Naive B cell (primary cell): Measurements from ENCODE around the gene SPATA13. TPM values are rescaled to one million over a fixed set of nuclear protein-coding genes. Genes with fewer than 3 reads are reported as not detected.
"Not testable (repeated sequence)": the region's sequence is repeated elsewhere in the genome, so short reads cannot be mapped to it uniquely, and the experiment has no call there.

Experiments used
- ATAC-seq, 2 donors: fragments of 150-1000 bp; cut with Tn5 transposase; 2 replicates each; pipeline ENCODE4 v1.10.0; 2021; ENCODE audit warnings: low read depth in 2 of 2, mild to moderate bottlenecking in 2 of 2, moderate library complexity in 2 of 2
- DNase-seq: peaks from one replicate; pipeline ENCODE4 v3.0.0; 2022
- H3K27ac Mint-ChIP-seq, 6 donors: one replicate each; pipeline ENCODE4 v1.8.0; 2020 to 2022; ENCODE audit warnings: mild to moderate bottlenecking in 6 of 6, mixed read lengths in 6 of 6, moderate library complexity in 5 of 6, inconsistent platforms in 2 of 6
- H3K27me3 Mint-ChIP-seq, 3 donors: one replicate each; pipeline ENCODE4 v1.8.0; 2021 to 2022; ENCODE audit warnings: mixed read lengths in 3 of 3, mild to moderate bottlenecking in 1 of 3
- H3K36me3 Mint-ChIP-seq, 2 donors: one replicate each; pipeline ENCODE4 v1.8.0; 2020 to 2022; ENCODE audit warnings: mixed read lengths in 2 of 2, inconsistent platforms in 1 of 2, mild to moderate bottlenecking in 1 of 2
- H3K4me1 Mint-ChIP-seq, 3 donors: one replicate each; pipeline ENCODE4 v1.8.0; 2020 to 2022; ENCODE audit warnings: mixed read lengths in 3 of 3, inconsistent platforms in 1 of 3, mild to moderate bottlenecking in 1 of 3, moderate library complexity in 1 of 3
- H3K4me3 Mint-ChIP-seq, 8 donors: one replicate each; pipeline ENCODE4 v1.8.0; 2020 to 2022; ENCODE audit warnings: mild to moderate bottlenecking in 8 of 8, mixed read lengths in 8 of 8, moderate library complexity in 8 of 8, inconsistent platforms in 2 of 8
- H3K9me3 Mint-ChIP-seq, 7 donors: one replicate each; pipeline ENCODE4 v1.8.0; 2020 to 2022; ENCODE audit warnings: mixed read lengths in 7 of 7, mild to moderate bottlenecking in 5 of 7, inconsistent platforms in 2 of 7, moderate library complexity in 1 of 7
- polyA plus RNA-seq, 6 donors: library from polyadenylated mRNA; unstranded; fragments of 300-500 nt; fragmentation: Illumina TruSeq; gene quantifications; one replicate each; pipeline ENCODE4 v1.2.3, GENCODE V29; 2021; ENCODE audit warnings: low read depth in 6 of 6

SPATA13 gene
- 1 to 10 TPM in 5 of 6 donors, not detected in 1; 2.2 to 8.3 (median 5.3) TPM for polyA plus RNA-seq

DNA sequence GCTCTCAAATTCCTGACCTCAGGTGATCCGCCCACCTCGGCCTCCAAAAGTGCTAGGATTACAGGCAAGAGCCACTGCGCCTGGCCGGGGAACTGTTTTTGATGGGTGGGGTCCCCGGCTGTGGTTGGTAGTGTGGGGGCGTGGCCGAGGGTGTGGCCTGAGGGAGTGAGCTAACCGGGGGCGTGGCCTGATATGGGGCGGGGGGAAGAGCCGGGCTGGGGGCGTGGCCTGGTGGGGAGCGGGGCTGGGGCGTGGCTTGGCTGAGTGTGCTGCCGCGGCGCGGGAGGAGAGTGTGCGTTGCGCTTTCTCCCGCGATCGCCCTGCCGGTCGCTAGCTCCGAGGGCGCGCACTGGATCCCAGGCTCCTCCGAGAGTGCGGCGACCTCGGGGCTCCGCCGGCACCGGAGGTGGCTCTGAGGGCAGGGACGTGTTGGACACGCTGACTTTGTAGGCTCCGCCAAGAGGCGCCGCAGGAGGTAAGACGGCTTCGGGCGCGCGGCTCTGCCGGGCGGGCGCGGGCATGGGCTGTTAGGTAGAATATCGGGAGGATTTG, at the start of gene SPATA13:
Gene SPATA13 (plus strand): TSS at position 263 of the 552 bp plus-strand sequence. CDS start 62,210 bp downstream, outside the sequence.
- peak within 1 kb of the TSS in 4 of 6 donors; percentile 65 to 78 (median 69) for H3K27ac Mint-ChIP-seq
- no peaks in the 10 kb centered on the region for H3K36me3 Mint-ChIP-seq
- ATAC-seq (peak; percentile 91), DNase-seq (peak; percentile 86)
- H3K27me3 Mint-ChIP-seq = peaks cover 21 to 37% (median 23%) of the 10 kb centered on the region in 3 donors
- no peaks in the 10 kb centered on the region for H3K9me3 Mint-ChIP-seq
- H3K4me1 Mint-ChIP-seq = peaks cover 10 to 23% (median 20%) of the 10 kb centered on the region in 3 donors
- peak within 1 kb of the TSS; percentile 70 to 92 (median 84) for H3K4me3 Mint-ChIP-seq

DNA sequence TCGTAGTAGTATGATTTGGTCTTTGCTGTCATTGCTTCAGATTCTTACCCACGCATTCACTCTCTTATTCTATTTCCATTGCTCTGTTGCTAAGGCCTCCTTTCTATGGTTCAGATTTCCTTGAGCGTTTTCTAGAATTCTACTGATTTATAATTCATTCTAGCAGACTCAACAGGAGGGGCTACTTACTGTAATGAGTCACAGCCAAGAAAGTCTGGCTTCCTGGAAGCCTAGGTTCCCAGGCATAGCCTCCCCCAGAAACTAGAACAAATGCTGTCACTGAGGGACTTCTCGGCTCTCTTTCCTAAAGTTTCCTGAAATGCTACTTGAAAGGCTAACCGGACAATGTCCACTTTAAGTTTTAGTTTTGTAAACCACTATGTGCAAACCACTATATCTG, 47.7 kb upstream of the SPATA13 start:
- DNase-seq (no peak), ATAC-seq (no peak)
- H3K4me3 Mint-ChIP-seq = no peak overlapping the region
- H3K27ac Mint-ChIP-seq = no peak overlapping the region
- H3K27me3 Mint-ChIP-seq = peaks cover 22 to 34% (median 28%) of the 10 kb centered on the region in 3 donors
- peaks cover 0 to 3% (median 0%) of the 10 kb centered on the region in 7 donors for H3K9me3 Mint-ChIP-seq
- no peaks in the 10 kb centered on the region for H3K4me1 Mint-ChIP-seq
- no peaks in the 10 kb centered on the region for H3K36me3 Mint-ChIP-seq

DNA sequence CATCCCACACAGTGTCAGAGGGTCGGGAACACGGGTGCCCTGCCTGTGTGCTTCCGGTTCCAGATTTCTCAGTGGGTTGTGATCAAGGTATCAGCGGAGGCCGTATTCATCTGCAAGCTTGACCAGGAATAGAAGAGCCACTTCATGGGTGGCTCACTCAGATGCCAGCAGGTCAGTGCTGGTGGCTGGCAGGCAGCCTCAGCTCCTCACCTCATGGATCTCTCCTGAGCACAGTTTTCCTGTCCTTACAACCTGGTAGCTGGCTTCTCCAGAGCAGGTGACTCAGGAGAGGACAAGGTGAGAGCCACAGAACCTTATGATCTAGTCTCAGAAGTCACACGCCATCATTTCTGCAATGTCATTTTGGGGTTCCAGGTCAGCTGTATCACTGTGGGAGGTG, 44.8 kb upstream of the SPATA13 start:
- no peaks in the 10 kb centered on the region for H3K4me1 Mint-ChIP-seq
- no peak for DNase-seq
- H3K27me3 Mint-ChIP-seq = peaks cover 23 to 41% (median 32%) of the 10 kb centered on the region in 3 donors

DNA sequence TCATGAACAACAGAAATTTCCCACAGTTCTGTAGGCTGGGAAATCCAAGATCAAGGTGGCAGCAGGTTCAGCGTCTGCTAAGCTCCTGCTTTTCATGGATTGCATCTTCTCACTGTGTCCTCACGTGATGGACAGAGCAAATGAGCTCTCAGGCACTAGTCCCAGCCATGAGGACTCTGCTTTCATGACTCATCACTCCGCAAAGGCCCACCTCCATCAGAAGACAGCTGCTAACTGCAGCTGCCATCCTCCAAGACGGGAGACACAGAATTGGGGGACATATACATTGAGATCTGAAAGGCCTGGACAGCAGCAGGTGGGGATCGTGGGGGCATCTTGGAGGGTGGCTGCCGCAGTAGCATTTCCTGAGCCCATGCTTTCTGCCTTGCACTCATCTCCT, 44.4 kb upstream of the SPATA13 start:
- Mint-ChIP-seq H3K4me1 (no peaks in the 10 kb centered on the region), H3K9me3 (peaks cover 0 to 3% (median 0%) of the 10 kb centered on the region in 7 donors), H3K27ac (no peak overlapping the region), H3K27me3 (peaks cover 28 to 42% (median 35%) of the 10 kb centered on the region in 3 donors), H3K4me3 (no peak overlapping the region), H3K36me3 (no peaks in the 10 kb centered on the region)
- ATAC-seq = no peak
- no peak for DNase-seq

More for the DNA sequence above, 44.8 kb upstream of the SPATA13 start:
- peaks cover 0 to 3% (median 0%) of the 10 kb centered on the region in 7 donors for H3K9me3 Mint-ChIP-seq
- no peak for ATAC-seq
- no peaks in the 10 kb centered on the region for H3K36me3 Mint-ChIP-seq
- H3K4me3 Mint-ChIP-seq = no peak overlapping the region
- H3K27ac Mint-ChIP-seq = no peak overlapping the region

DNA sequence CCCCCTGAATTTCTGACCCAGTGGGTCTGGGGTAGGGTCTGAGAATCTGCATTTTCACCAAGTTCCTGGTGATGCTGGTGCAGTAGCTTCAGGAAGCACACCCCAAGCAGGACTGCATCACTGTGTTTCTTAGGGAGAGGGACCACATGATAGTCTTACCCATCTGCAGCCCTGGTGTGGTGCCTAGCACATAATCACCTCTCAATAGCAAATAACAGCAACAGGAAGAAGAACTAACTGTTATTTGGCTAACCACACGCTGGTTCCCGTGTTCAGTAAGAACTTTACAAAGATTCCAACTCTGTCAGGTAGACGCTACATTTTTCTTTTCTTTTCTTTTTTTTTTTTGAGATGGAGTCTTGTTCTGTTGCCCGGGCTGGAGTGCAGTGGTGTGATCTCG, 41.9 kb upstream of the SPATA13 start:
- H3K9me3 Mint-ChIP-seq = no peaks in the 10 kb centered on the region
- H3K36me3 Mint-ChIP-seq = no peaks in the 10 kb centered on the region
- H3K27me3 Mint-ChIP-seq = peaks cover 28 to 40% (median 29%) of the 10 kb centered on the region in 3 donors
- no peak for ATAC-seq
- H3K27ac Mint-ChIP-seq = no peak overlapping the region
- H3K4me3 Mint-ChIP-seq = peak overlapping the region in 1 of 8 donors; percentile 25
- no peaks in the 10 kb centered on the region for H3K4me1 Mint-ChIP-seq
- DNase-seq = no peak

DNA sequence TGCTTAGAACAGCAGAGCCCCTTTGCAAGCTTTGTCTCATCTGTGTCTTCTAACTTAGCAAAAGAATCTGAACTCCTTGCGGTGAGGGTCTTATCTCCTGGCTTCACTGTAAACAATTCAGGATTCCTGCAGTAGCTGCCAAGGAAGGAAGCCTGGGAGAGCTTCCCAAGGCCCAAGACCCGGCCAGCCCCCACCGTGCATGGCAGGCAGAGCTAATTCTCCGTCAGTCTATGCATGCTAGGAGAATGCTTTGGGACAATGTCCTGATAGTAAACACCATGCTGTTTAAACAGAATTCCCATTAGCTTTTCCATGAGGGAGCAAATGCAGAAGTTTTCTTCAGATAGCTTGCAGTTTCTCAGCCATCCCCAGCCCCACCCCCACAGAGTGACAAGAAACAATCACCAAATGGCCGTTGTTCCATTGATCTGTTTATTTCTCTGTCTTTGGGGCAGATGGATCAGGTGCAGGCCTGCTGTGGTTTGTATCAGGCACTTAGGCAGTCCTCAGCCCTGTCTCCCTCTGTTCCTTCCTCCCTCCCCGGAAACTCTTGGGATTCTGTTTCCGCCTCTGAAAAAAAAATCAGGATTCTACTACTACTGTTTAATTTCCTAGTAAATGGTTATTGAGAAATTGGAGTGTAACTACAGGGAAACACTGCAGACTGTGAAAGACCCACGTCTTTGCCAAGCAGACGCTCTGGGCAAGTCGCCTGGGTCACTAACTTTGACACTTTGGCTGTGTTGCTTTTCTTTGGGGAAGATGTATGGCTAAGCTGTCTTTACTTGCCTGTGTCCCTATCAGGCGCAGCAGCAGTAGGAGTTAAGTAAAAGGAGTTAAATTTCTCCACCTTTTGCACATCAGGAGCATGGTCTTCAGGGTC, 40.7 kb upstream of the SPATA13 start:
- Mint-ChIP-seq H3K27me3 (peaks cover 28 to 40% (median 32%) of the 10 kb centered on the region in 3 donors), H3K36me3 (no peaks in the 10 kb centered on the region), H3K4me1 (peaks cover 3 to 10% (median 9%) of the 10 kb centered on the region in 3 donors), H3K4me3 (no peak overlapping the region), H3K27ac (no peak overlapping the region), H3K9me3 (no peaks in the 10 kb centered on the region)
- ATAC-seq (no peak), DNase-seq (no peak)

DNA sequence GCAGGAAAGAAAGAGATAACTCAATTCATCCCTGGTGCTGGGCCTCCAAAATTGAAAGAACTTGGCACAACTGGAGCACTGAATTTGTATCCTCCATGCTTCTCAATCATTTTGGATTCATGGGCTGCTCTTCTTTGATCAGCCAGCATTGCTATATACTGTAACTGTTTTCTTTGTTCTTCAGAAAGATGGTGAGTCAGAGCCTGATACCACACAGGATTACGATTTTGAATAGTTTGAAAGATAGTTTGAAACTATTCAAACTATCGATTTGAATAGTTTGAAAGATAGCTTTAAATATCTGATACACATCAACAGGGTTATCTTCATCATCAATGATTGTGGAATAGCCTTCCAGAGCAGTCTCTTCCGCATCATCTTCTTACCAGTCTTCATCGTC, 38.5 kb upstream of the SPATA13 start:
- not testable (repeated sequence) for ATAC-seq, H3K27ac Mint-ChIP-seq, H3K9me3 Mint-ChIP-seq, H3K36me3 Mint-ChIP-seq, H3K4me3 Mint-ChIP-seq, DNase-seq
- Mint-ChIP-seq H3K27me3 (peaks cover 45 to 51% (median 49%) of the 10 kb centered on the region in 3 donors), H3K4me1 (peaks cover 12 to 20% (median 20%) of the 10 kb centered on the region in 3 donors)

DNA sequence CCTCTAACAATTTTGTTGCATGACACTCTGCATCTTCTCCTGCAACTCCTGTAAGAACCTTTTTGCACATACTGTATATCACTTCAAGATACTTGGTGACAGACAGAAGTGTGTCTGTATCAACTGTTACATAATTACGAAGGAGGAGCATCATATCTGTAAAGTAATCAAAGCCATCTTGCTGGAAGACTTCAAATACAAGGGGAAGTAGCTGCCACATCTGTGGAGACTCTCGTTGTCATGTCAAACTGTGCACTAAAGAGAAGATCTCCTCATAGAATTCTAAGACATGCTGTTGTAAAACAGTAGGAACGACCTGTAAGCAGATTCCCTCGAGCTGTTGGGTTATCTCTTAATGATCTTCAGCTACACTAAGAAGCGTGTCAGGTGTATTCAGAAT, 38.0 kb upstream of the SPATA13 start:
- DNase-seq = no peak
- Mint-ChIP-seq H3K27ac (no peak overlapping the region), H3K4me3 (no peak overlapping the region), H3K27me3 (peaks cover 46 to 52% (median 52%) of the 10 kb centered on the region in 3 donors), H3K36me3 (no peaks in the 10 kb centered on the region), H3K9me3 (no peaks in the 10 kb centered on the region), H3K4me1 (peaks cover 12 to 20% (median 20%) of the 10 kb centered on the region in 3 donors)
- ATAC-seq = no peak

DNA sequence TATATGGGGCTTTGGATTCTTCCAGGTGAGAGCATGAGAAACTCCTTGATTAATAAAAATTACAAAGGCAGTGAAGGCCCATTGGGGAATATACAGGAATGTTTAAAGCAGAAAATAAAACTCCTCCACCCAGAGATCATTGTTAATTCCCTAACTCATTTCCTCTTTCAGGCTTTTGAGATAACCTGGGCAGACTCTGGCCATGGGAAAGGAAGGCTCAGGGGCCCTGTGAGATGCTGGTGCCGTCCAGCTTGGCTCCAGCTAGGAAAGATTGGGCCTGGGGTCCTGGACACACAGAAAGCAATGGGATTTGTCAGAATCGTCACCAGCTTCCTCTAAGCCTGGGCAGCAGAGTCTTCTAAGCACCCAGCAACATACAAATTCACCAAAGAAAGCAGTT, 36.8 kb upstream of the SPATA13 start:
- H3K9me3 Mint-ChIP-seq = no peaks in the 10 kb centered on the region

DNA sequence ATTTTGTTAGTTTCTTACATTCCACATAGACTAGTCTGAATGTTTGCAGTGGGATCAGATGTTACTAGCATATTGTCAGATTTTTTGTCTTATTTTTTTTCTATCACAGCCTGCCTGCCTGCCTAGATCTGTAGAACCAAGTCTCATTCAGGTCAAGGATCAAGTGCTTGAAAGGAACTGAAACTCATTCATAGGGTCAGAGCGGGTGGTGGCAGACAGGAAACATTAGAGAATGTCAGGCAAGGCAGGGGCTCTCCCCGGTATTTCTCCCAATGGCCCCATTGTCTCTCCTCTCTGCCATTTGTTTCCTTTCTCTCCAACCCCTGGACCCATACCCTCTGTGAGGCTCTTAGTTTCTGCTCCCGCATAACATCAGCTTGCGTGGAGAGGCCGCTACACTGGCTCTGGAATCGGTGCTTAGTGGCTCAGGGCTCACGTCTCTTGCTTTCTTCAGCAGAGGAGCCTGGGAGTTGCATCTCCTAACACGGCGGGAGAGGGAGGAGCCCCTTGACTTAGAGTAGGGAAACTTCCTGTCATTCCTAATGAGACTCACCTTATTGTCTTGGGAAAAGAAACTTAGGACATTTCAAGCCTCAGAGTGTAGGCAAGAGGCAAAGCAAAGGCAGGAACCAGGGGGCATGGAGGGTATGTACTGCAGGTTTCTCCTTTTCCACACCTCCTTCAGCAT, 35.6 kb upstream of the SPATA13 start:
- H3K27me3 Mint-ChIP-seq = peaks cover 52 to 55% (median 54%) of the 10 kb centered on the region in 3 donors
- no peaks in the 10 kb centered on the region for H3K9me3 Mint-ChIP-seq
- peak overlapping the region in 1 of 6 donors; percentile 2 for H3K27ac Mint-ChIP-seq
- peaks cover 12 to 20% (median 20%) of the 10 kb centered on the region in 3 donors for H3K4me1 Mint-ChIP-seq
- DNase-seq (peak; percentile 51), ATAC-seq (peak; percentile 100)
- no peak overlapping the region for H3K4me3 Mint-ChIP-seq
- no peaks in the 10 kb centered on the region for H3K36me3 Mint-ChIP-seq

More for the DNA sequence above, 36.8 kb upstream of the SPATA13 start:
- H3K36me3 Mint-ChIP-seq = no peaks in the 10 kb centered on the region
- H3K27ac Mint-ChIP-seq = no peak overlapping the region
- H3K4me1 Mint-ChIP-seq = peaks cover 12 to 20% (median 20%) of the 10 kb centered on the region in 3 donors
- ATAC-seq (no peak), DNase-seq (no peak)
- peaks cover 47 to 52% (median 52%) of the 10 kb centered on the region in 3 donors for H3K27me3 Mint-ChIP-seq
- H3K4me3 Mint-ChIP-seq = no peak overlapping the region

DNA sequence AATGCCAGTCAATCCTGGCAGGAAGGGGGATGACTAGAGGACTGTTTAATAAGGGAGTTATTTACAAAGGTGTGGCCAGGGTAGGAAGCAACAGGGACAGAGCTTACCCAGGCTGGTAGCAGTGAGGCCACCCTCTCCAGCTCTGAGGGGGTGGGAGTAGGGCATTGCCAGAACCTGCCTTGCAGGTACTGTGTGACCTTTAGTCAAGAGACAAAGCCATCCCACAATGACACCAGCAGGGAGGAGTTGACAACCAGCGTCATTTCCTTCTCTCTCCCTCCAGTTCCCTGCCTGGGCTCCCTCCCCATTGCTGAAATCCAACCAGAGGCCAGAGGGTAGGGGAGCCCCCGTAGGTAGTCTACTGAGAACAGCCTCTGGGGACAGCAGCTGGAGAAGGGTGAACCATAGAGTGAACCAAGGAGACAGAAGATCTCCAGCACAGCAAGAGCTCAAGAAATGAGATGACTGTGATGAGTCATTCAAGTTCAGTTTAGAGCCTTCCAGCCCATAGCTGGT, 33.3 kb upstream of the SPATA13 start:
- ATAC-seq (no peak), DNase-seq (no peak)
- Mint-ChIP-seq H3K27ac (no peak overlapping the region), H3K27me3 (peaks cover 42 to 53% (median 47%) of the 10 kb centered on the region in 3 donors), H3K4me3 (no peak overlapping the region), H3K36me3 (peaks cover 5 to 8% of the 10 kb centered on the region in 2 donors), H3K4me1 (peaks cover 12 to 20% (median 20%) of the 10 kb centered on the region in 3 donors), H3K9me3 (peaks cover 5 to 16% (median 11%) of the 10 kb centered on the region in 7 donors)

DNA sequence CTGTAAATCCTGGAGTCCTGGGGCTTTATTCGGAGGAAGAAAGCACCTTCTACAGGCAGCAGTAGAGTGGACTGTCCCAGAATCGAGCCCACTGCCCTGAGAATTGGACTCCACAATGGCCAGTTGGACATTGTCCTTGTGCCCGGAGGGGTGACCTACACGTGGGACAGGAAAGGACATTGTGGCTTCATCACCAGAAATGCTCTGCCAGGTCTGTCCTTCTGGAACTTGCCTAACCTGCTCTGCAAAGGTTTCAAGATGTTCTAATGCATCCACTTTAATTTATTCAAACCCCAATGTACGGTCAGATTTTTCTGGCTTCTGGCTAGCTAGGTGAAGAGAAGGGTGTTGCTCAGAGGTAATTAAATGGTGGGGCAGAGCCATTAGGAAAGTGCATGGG, 32.4 kb upstream of the SPATA13 start:
- Mint-ChIP-seq H3K4me1 (peaks cover 12 to 20% (median 20%) of the 10 kb centered on the region in 3 donors), H3K27ac (no peak overlapping the region), H3K9me3 (peaks cover 5 to 19% (median 15%) of the 10 kb centered on the region in 7 donors), H3K36me3 (peaks cover 5 to 8% of the 10 kb centered on the region in 2 donors), H3K4me3 (no peak overlapping the region), H3K27me3 (peaks cover 43 to 48% (median 45%) of the 10 kb centered on the region in 3 donors)
- DNase-seq = no peak
- ATAC-seq = no peak

DNA sequence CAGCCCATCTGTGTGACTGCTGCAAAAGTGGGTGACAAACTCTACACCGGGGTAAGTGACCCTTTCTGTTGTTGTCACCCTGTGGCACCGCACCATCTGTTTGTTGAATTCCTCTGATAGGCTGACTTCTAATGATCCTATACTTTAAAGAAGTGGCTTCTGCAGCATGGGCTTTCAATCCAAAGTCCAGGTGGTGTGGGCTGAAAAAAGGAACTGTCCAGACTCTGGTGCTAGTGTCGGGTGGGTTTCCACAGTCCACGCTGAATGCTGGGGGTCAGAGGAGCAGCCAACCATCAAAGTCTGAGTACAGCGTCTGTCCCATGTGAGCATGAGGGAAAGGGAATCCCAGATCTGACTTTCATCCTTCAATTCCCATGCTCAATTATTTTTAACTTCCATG, 31.6 kb upstream of the SPATA13 start:
- DNase-seq (no peak), ATAC-seq (no peak)
- peaks cover 5 to 8% of the 10 kb centered on the region in 2 donors for H3K36me3 Mint-ChIP-seq
- H3K9me3 Mint-ChIP-seq = peaks cover 5 to 19% (median 15%) of the 10 kb centered on the region in 7 donors
- H3K27ac Mint-ChIP-seq = no peak overlapping the region
- H3K4me3 Mint-ChIP-seq = no peak overlapping the region
- H3K27me3 Mint-ChIP-seq = peaks cover 43 to 53% (median 48%) of the 10 kb centered on the region in 3 donors
- peaks cover 15 to 20% (median 18%) of the 10 kb centered on the region in 3 donors for H3K4me1 Mint-ChIP-seq
